ENCODE results near the gene ADCK2.
"Not testable (repeated sequence)": the region's sequence is repeated elsewhere in the genome, so short reads cannot be mapped to it uniquely, and the experiment has no call there.

Gene ADCK2

GRCh38 chr7:140670343-140670935, 2.3 kb upstream of the ADCK2 start:
- no peak for TF ChIP-seq JUND (IDR thresholded peaks at IDR 0.05; ENCODE audit: low read depth)
- in situ Hi-C loops (cut with HindIII; ENCODE audit: low pct_unique_long_range_greater_than_20kb, low sequenced_read_pairs), result no loop called here
- DNase-seq (ENCODE audit: low read depth in 1 of 2, low spot score in 1 of 2), result no peak

- no peak for DNase-seq (ENCODE audit: low read depth in 1 of 2, low spot score in 1 of 2)
- TF ChIP-seq JUND (IDR thresholded peaks at IDR 0.05; ENCODE audit: low read depth), result no peak
- in situ Hi-C loops (cut with HindIII; ENCODE audit: low pct_unique_long_range_greater_than_20kb, low sequenced_read_pairs), result no loop called here
Measured at GRCh38 chr7:140671966-140672365, 779 bp upstream of the ADCK2 start.

DNA sequence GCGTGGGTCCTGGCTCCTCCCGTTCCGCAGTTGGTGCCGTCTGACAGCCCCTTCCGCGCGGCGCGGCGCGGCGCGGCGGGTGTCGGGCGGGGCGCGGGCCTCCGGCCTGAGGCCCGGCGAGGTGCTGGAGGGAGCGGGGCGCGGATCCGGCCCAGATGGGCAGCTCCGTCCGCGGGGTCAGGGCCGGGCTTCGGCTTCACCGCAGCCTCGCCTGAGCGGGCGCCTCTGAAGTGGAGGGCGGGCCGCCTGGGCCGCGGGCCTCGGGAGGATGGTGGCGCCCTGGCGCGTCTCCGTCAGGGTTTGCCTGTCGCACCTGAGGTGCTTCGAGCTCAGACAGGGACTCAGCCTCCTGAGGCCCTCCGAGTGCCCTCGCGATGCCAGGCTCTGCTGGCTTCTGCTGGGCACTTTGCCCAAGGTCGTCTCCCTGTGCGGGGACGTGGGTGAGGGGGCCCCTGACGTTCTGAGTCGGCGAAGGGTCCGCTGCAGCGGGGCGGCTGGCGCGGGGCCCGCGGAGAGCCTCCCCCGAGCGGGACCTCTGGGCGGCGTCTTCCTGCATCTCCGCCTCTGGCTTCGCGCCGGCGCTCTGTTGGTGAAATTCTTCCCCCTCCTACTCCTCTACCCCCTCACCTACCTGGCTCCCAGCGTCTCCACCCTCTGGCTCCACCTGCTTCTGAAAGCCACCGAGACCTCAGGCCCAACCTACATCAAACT, 473 bp downstream of the ADCK2 start:
- DNase-seq (ENCODE audit: low read depth in 1 of 2, low spot score in 1 of 2), result peak; percentile 76 to 80
- TF ChIP-seq JUND (IDR thresholded peaks at IDR 0.05; ENCODE audit: low read depth), result no peak
- in situ Hi-C loops (cut with HindIII; ENCODE audit: low pct_unique_long_range_greater_than_20kb, low sequenced_read_pairs), result no loop called here

GRCh38 chr7:140673774-140674155, 1.0 kb downstream of the ADCK2 start:
- no peak for TF ChIP-seq JUND (IDR thresholded peaks at IDR 0.05; ENCODE audit: low read depth)
- in situ Hi-C loops (cut with HindIII; ENCODE audit: low pct_unique_long_range_greater_than_20kb, low sequenced_read_pairs), result no loop called here
- no peak for DNase-seq (ENCODE audit: low read depth in 1 of 2, low spot score in 1 of 2)

DNA sequence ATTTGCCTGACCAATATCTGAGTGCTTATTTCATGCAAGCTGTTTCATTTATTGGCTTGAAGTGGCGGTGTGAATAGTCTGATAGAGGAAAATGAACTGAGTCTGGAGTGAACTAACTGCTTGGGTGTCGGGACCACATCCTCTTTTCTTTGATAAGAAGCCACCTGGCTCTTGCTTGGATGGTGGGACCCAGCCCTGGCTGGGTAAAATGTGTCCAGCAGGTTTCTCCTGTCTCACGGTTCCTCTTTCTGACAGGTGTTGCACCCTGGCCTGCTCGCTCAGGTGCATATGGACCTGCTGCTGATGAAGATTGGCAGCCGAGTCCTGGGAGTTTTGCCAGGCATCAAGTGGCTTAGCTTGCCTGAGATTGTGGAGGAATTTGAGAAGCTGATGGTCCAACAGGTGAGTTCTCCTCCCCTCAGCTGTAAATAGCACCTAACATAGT, 1.6 kb downstream of the ADCK2 start:
- in situ Hi-C loops (cut with HindIII; ENCODE audit: low pct_unique_long_range_greater_than_20kb, low sequenced_read_pairs), result no loop called here
- no peak for DNase-seq (ENCODE audit: low read depth in 1 of 2, low spot score in 1 of 2)
- TF ChIP-seq JUND (IDR thresholded peaks at IDR 0.05; ENCODE audit: low read depth), result no peak

DNA sequence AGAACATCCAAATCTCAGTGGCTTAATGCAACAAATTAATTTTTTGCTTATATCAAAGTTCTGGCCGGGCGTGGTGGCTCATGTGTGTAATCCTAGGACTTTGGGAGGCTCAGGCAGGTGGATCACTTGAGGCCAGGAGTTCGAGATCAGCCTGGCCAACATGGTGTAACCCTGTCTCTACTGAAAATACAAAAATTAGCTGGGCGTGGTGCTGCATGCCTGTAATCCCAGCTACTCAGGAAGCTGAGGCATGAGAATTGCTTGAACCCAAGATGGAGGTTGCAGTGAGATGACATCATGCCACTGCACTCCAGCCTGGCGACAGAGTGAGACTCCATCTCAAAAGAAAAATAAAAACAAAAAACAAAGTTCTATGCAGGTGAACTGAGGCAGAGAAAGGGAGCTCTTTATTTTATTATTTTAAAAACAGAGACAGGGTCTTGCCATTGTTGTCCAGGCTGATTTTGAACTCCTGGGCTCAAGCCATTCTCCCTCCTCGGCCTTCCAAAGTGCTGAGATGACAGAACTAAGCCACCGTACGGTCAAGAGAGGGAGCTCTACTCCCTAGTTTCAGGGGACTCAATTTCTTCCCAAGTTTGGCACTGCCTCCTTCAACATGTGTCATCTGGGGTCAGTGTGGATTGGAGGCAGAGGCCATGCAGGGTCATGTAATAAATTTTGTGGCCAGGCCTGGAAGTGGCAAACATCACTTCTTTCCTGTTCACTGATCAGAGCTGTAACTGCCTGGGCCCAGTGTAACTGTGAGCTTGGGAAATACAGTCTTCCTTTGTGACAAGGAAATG, 2.4 kb downstream of the ADCK2 start:
- DNase-seq (ENCODE audit: low read depth in 1 of 2, low spot score in 1 of 2), result peak in 1 of 2 experiments; percentile 59
- in situ Hi-C loops (cut with HindIII; ENCODE audit: low pct_unique_long_range_greater_than_20kb, low sequenced_read_pairs), result no loop called here

DNA sequence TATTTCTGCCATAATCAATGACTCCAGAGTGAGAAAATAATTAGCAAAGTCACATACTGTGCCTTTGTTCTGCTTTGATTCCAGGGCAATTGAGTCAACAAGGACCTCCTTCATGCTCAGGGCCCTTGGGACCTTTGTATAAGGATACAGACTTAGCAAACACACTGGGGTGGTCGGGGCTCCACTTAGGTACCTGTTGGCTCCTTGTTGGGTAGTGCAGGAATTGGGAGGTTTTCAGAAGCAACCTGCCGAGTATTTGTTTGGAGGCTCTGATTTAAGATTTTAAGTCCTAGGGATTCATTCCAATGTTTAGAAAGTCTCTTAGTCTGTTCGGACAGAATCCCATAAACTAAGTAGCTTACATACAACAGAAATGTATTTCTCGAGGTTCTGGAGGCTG, 3.0 kb downstream of the ADCK2 start:
- in situ Hi-C loops (cut with HindIII; ENCODE audit: low pct_unique_long_range_greater_than_20kb, low sequenced_read_pairs), result no loop called here
- no peak for TF ChIP-seq JUND (IDR thresholded peaks at IDR 0.05; ENCODE audit: low read depth)
- no peak for DNase-seq (ENCODE audit: low read depth in 1 of 2, low spot score in 1 of 2)

More for the DNA sequence above, 2.4 kb downstream of the ADCK2 start:
- TF ChIP-seq JUND (IDR thresholded peaks at IDR 0.05; ENCODE audit: low read depth), result no peak

DNA sequence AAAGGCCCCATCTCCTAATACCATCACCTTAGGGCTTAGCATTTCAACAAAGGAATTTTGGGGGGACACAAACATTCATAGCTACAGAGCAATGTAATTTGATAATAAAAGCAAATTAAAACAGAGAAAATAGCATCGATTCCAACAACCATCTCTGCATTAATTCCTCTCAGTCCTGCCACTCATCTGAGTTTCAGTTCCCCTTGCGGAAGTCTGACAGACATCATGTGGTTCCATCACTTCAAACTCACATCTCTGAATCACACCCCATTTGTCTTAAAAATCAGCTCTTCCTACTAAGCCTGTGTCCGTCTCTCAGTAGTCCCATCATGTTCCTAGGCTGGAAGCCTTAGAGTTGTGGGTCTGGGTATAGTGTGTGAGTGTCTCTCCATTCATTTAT, 3.6 kb downstream of the ADCK2 start:
- no peak for TF ChIP-seq JUND (IDR thresholded peaks at IDR 0.05; ENCODE audit: low read depth)
- no peak for DNase-seq (ENCODE audit: low read depth in 1 of 2, low spot score in 1 of 2)
- in situ Hi-C loops (cut with HindIII; ENCODE audit: low pct_unique_long_range_greater_than_20kb, low sequenced_read_pairs), result no loop called here

GRCh38 chr7:140676956-140677355, 4.2 kb downstream of the ADCK2 start:
- in situ Hi-C loops (cut with HindIII; ENCODE audit: low pct_unique_long_range_greater_than_20kb, low sequenced_read_pairs), result not testable (repeated sequence)

GRCh38 chr7:140677496-140677895, 4.8 kb downstream of the ADCK2 start:
- TF ChIP-seq JUND (IDR thresholded peaks at IDR 0.05; ENCODE audit: low read depth), result no peak
- DNase-seq (ENCODE audit: low read depth in 1 of 2, low spot score in 1 of 2), result no peak
- in situ Hi-C loops (cut with HindIII; ENCODE audit: low pct_unique_long_range_greater_than_20kb, low sequenced_read_pairs), result no loop called here

More at GRCh38 chr7:140676956-140677355, 4.2 kb downstream of the ADCK2 start:
- not testable (repeated sequence) for DNase-seq (ENCODE audit: low read depth in 1 of 2, low spot score in 1 of 2)

DNA sequence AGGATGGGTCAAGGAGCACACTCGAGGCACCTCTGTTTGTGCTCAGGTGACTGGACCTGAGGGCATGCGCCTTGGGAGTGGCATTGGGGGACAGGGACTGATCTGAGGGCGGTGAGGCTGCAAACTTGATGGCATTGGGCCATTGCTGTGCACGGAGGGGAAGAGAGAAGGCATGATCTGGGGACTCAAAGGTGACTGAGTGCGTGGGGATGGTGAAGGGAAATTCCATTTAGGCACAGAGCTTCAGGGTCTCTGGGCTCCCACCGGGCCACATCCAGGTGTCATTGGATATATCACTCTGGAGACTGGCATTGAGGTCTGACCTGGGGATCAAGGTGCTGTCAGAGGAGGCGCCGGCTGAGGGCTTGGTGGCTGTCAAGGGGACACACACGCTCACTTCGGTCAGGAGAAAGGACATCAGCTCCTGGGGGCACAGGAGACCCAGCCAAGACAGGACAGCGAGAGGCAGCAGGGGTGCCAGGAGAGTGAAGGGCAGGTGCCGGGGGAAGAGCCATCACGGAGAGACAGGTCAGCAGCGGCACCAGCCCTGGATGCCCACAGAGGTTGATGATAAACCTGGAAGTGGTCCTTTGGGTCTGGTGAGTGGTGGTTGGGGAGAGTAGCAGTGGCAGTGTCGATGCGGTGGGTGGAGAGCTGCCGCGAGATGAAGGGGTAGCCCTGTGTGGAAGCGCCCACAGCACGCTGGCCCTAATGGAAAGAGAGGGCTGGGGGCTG, 5.5 kb downstream of the ADCK2 start:
- DNase-seq (ENCODE audit: low read depth in 1 of 2, low spot score in 1 of 2), result no peak
- in situ Hi-C loops (cut with HindIII; ENCODE audit: low pct_unique_long_range_greater_than_20kb, low sequenced_read_pairs), result no loop called here
- TF ChIP-seq JUND (IDR thresholded peaks at IDR 0.05; ENCODE audit: low read depth), result no peak

GRCh38 chr7:140678816-140679130, 6.0 kb downstream of the ADCK2 start:
- DNase-seq (ENCODE audit: low read depth in 1 of 2, low spot score in 1 of 2), result no peak
- no peak for TF ChIP-seq JUND (IDR thresholded peaks at IDR 0.05; ENCODE audit: low read depth)
- in situ Hi-C loops (cut with HindIII; ENCODE audit: low pct_unique_long_range_greater_than_20kb, low sequenced_read_pairs), result no loop called here
